H1 (cell line): ENCODE data around the gene MPPED1. TPM values are rescaled to one million over a fixed set of nuclear protein-coding genes. Genes with fewer than 3 reads are reported as not detected.

Source experiments
- CTCF ChIA-PET: fragments of 300-600 bp; sonication (Branson Sonifier 250); formaldehyde crosslinking; loops from one replicate; lab custom pipeline; 2021; ENCODE audit not compliant: partially characterized antibody; lab: Charles Lee
- POLR2A ChIA-PET: fragments of 300-600 bp; sonication (Branson Sonifier 250); formaldehyde crosslinking; loops from one replicate; lab custom pipeline; 2021; ENCODE audit warnings: inconsistent platforms; ENCODE audit not compliant: partially characterized antibody; lab: Charles Lee
- DNase-seq, 2 experiments: peaks; one replicate each; pipeline versions ENCODE4 v3.0.0 to v3.0.0-alpha.2; 2010 to 2022; ENCODE audit warnings: low spot score in 2 of 2, low read depth in 1 of 2, mixed read lengths in 1 of 2
- FAIRE-seq: peaks from 2 replicates; lab custom pipeline; 2011; peaks lifted over from hg19 to GRCh38; lab: Jason Lieb, UNC
- H2AFZ ChIP-seq: 2 replicates; pipeline ENCODE4 v1.8.1; 2012; ENCODE audit warnings: low read length, inconsistent platforms
- H2AK5ac ChIP-seq: 2 replicates; pipeline ENCODE4 v1.6.1; 2013; ENCODE audit warnings: low read depth, low read length
- H2BK120ac ChIP-seq: replicated peaks from 2 replicates; pipeline ENCODE3; 2013; ENCODE audit warnings: low read depth, low read length, inconsistent platforms
- H2BK12ac ChIP-seq: 2 replicates; pipeline ENCODE4 v1.6.1; 2013; ENCODE audit warnings: low read depth, low read length
- H2BK15ac ChIP-seq: 2 replicates; pipeline ENCODE4 v1.6.1; 2013; ENCODE audit warnings: low read length
- H2BK20ac ChIP-seq: 2 replicates; pipeline ENCODE4 v1.6.1; 2013; ENCODE audit warnings: low read length
- H2BK5ac ChIP-seq: 2 replicates; pipeline ENCODE4 v1.6.1; 2013; ENCODE audit warnings: low read depth, low read length
- H3K14ac ChIP-seq: 2 replicates; pipeline ENCODE4 v1.6.1; 2013; ENCODE audit warnings: inconsistent platforms; ENCODE audit not compliant: insufficient read length
- H3K18ac ChIP-seq: 2 replicates; pipeline ENCODE4 v1.6.1; 2013; ENCODE audit warnings: low read length; ENCODE audit errors: extremely low read depth
- H3K23ac ChIP-seq: 2 replicates; pipeline ENCODE4 v1.6.1; 2013; ENCODE audit warnings: inconsistent platforms; ENCODE audit not compliant: insufficient read length
- H3K23me2 ChIP-seq: 2 replicates; pipeline ENCODE4 v1.6.1; 2013; ENCODE audit warnings: low read depth, low read length
- H3K27ac ChIP-seq: 2 replicates; pipeline ENCODE4 v1.6.1; 2011; ENCODE audit warnings: low read depth, low read length, inconsistent platforms
- H3K27me3 ChIP-seq, 4 experiments: replicated peaks in 1 of 4; 1 replicate in 1 of 4; 2 replicates in 3 of 4; pipeline versions ENCODE4 v1.6.1 to v1.8.1; 2011 to 2013; ENCODE audit warnings: low read length in 3 of 4, mild to moderate bottlenecking in 3 of 4, inconsistent platforms in 2 of 4, mixed read lengths in 2 of 4, moderate library complexity in 1 of 4; ENCODE audit not compliant: control insufficient read depth in 3 of 4, insufficient read depth in 3 of 4; ENCODE audit errors: extremely low read depth in 1 of 4
- H3K36me3 ChIP-seq, 4 experiments: 2 replicates each; pipeline versions ENCODE4 v1.6.1 to v1.8.1; 2011 to 2013; ENCODE audit warnings: mild to moderate bottlenecking in 4 of 4, low read length in 3 of 4, moderate library complexity in 2 of 4, control low read depth in 1 of 4, inconsistent platforms in 1 of 4; ENCODE audit not compliant: insufficient read depth in 4 of 4, control insufficient read depth in 2 of 4
- H3K4ac ChIP-seq: replicated peaks from 2 replicates; pipeline ENCODE3; 2013; ENCODE audit warnings: low read length, low read depth, mixed read lengths, inconsistent platforms; ENCODE audit not compliant: insufficient read length
- H3K4me1 ChIP-seq, 4 experiments: replicated peaks in 1 of 4; 1 replicate in 1 of 4; 2 replicates in 3 of 4; pipeline versions ENCODE4 v1.6.1 to v1.8.1; 2011 to 2013; ENCODE audit warnings: low read length in 3 of 4, inconsistent platforms in 2 of 4, mixed read lengths in 1 of 4; ENCODE audit not compliant: insufficient read depth in 4 of 4, control insufficient read depth in 3 of 4
- H3K4me2 ChIP-seq, 2 experiments: 2 replicates each; pipeline versions ENCODE4 v1.6.1 to v1.8.1; 2011 to 2013; ENCODE audit warnings: low read depth in 2 of 2, low read length in 2 of 2, control low read depth in 1 of 2, inconsistent platforms in 1 of 2, mild to moderate bottlenecking in 1 of 2; ENCODE audit not compliant: insufficient read depth in 1 of 2
- H3K4me3 ChIP-seq, 4 experiments: fragments of 200-600, 300-600 bp in 1 of 4; sonication (generic), shearing (Covaris generic), sonication (Bioruptor Twin) in 1 of 4; 2 replicates each; pipeline versions ENCODE4 v1.5.1 to v1.8.1; 2011 to 2016; ENCODE audit warnings: low read length in 4 of 4, low read depth in 3 of 4, control low read depth in 2 of 4, inconsistent platforms in 2 of 4, mild to moderate bottlenecking in 2 of 4, mixed read lengths in 1 of 4, moderate library complexity in 1 of 4; ENCODE audit not compliant: insufficient read depth in 2 of 4; ENCODE audit errors: extremely low read depth in 1 of 4
- H3K56ac ChIP-seq: replicated peaks from 2 replicates; pipeline ENCODE3; 2013; ENCODE audit warnings: low read depth, mild to moderate bottlenecking, mixed read lengths, low read length, inconsistent platforms; ENCODE audit not compliant: insufficient read length
- H3K79me1 ChIP-seq: 2 replicates; pipeline ENCODE4 v1.6.1; 2013; ENCODE audit warnings: low read depth, low read length, control low read depth
- H3K79me2 ChIP-seq, 2 experiments: 2 replicates each; pipeline versions ENCODE4 v1.6.1 to v1.8.1; 2012 to 2013; ENCODE audit warnings: low read length in 2 of 2, mild to moderate bottlenecking in 2 of 2, inconsistent platforms in 1 of 2; ENCODE audit not compliant: insufficient read depth in 2 of 2, control insufficient read depth in 1 of 2
- H3K9ac ChIP-seq, 4 experiments: replicated peaks in 1 of 4; 1 replicate in 1 of 4; 2 replicates in 3 of 4; pipeline versions ENCODE4 v1.6.1 to v1.8.1; 2011 to 2013; ENCODE audit warnings: low read depth in 3 of 4, low read length in 3 of 4, control low read depth in 2 of 4, mild to moderate bottlenecking in 2 of 4, moderate library complexity in 2 of 4, inconsistent platforms in 1 of 4; ENCODE audit errors: extremely low read depth in 1 of 4
- H3K9me3 ChIP-seq, 2 experiments: 2 replicates each; pipeline versions ENCODE4 v1.6.1 to v1.8.1; 2012 to 2013; ENCODE audit warnings: mild to moderate bottlenecking in 2 of 2, moderate library complexity in 2 of 2, control low read depth in 1 of 2, inconsistent platforms in 1 of 2, low read depth in 1 of 2, low read length in 1 of 2, mixed read lengths in 1 of 2; ENCODE audit not compliant: insufficient read depth in 2 of 2
- H4K20me1 ChIP-seq, 2 experiments: replicated peaks in 1 of 2; 2 replicates each; pipeline versions ENCODE3 to v1.8.1; 2011 to 2013; ENCODE audit warnings: inconsistent platforms in 2 of 2, low read length in 2 of 2, mild to moderate bottlenecking in 1 of 2; ENCODE audit not compliant: insufficient read depth in 2 of 2, control insufficient read depth in 1 of 2
- H4K5ac ChIP-seq: 2 replicates; pipeline ENCODE4 v1.6.1; 2013; ENCODE audit warnings: low read length, low read depth, mixed read lengths, inconsistent platforms; ENCODE audit not compliant: insufficient read length
- H4K8ac ChIP-seq: 2 replicates; pipeline ENCODE4 v1.8.0; 2013; ENCODE audit warnings: mild to moderate bottlenecking, moderate library complexity, low read length, inconsistent platforms; ENCODE audit not compliant: insufficient read depth; ENCODE audit errors: extremely low read depth
- H4K91ac ChIP-seq: replicated peaks from 2 replicates; pipeline ENCODE3; 2013; ENCODE audit warnings: low read length, mixed read lengths, inconsistent platforms; ENCODE audit not compliant: insufficient read length
- BACH1 ChIP-seq: IDR thresholded peaks from 2 replicates; pipeline ENCODE4 v1.6.1; 2012; ENCODE audit warnings: low read length, improper control_type of control experiment
- BRCA1 ChIP-seq: IDR thresholded peaks from 2 replicates; pipeline ENCODE4 v1.6.1; 2012; ENCODE audit warnings: low read depth, low read length, improper control_type of control experiment
- CBX8 ChIP-seq: fragments of 300-800, 300-1000 bp; sonication (generic); IDR thresholded peaks from 2 replicates; pipeline ENCODE4 v1.7.1; 2016; ENCODE audit warnings: low read depth, low read length, borderline replicate concordance
- POLR2AphosphoS5 ChIP-seq: IDR thresholded peaks from 2 replicates; pipeline ENCODE4 v1.6.1; 2011; ENCODE audit warnings: low read depth, low read length
- RBBP5 ChIP-seq: IDR thresholded peaks from 2 replicates; pipeline ENCODE4 v1.7.1; 2012; ENCODE audit warnings: low read depth, mild to moderate bottlenecking, inconsistent platforms, low read length, moderate library complexity, borderline replicate concordance
- TEAD4 ChIP-seq: IDR thresholded peaks from 2 replicates; pipeline ENCODE4 v1.6.1; 2012; ENCODE audit warnings: low read depth, low read length, inconsistent platforms, mixed read lengths
- WGBS, 2 experiments: shearing (Covaris generic) in 1 of 2; methylation state at CpG; one replicate each; pipeline versions ENCODE4 v1.1.6 to v1.1.7; 2013 to 2015; ENCODE audit warnings: low lambda C conversion rate in 2 of 2, mixed read lengths in 2 of 2, inconsistent platforms in 1 of 2, low coverage in 1 of 2, missing lambda C conversion rate in 1 of 2; ENCODE audit not compliant: insufficient replicate concordance in 2 of 2, insufficient coverage in 1 of 2, insufficient read length in 1 of 2; ENCODE audit errors: extremely low coverage in 1 of 2, missing lambda C conversion rate in 1 of 2; 5-methylcytosine and 5-hydroxymethylcytosine counted together
- polyA plus RNA-seq, 7 experiments: library from polyadenylated mRNA; depleted of rRNA in 3 of 7; stranded (reverse) in 5 of 7; unstranded in 2 of 7; fragments of >200 nt in 5 of 7; fragments of 200-250 nt in 2 of 7; gene quantifications; 1 replicate in 5 of 7; 2 replicates in 1 of 7; 4 replicates in 1 of 7; pipeline versions ENCODE4 v1.2.1 to v1.2.3, GENCODE V29; 2011 to 2013; ENCODE audit warnings: missing spikeins in 2 of 7, mixed read lengths in 2 of 7
- total RNA-seq: library from RNA; stranded (reverse); fragmentation: NEBNext Ultra II Directional; extraction: Animal tissue kit (Norgen Biotek cat#: 25700); gene quantifications from 2 replicates; pipeline ENCODE4 v1.2.1, GENCODE V29; 2021

The MPPED1 gene
- total and polyA plus RNA-seq, 2 of the 8 experiments (the other 6 are each of a cell fraction or from before 2014, with no cell fraction given): 0.29 to 0.37 TPM

DNA sequence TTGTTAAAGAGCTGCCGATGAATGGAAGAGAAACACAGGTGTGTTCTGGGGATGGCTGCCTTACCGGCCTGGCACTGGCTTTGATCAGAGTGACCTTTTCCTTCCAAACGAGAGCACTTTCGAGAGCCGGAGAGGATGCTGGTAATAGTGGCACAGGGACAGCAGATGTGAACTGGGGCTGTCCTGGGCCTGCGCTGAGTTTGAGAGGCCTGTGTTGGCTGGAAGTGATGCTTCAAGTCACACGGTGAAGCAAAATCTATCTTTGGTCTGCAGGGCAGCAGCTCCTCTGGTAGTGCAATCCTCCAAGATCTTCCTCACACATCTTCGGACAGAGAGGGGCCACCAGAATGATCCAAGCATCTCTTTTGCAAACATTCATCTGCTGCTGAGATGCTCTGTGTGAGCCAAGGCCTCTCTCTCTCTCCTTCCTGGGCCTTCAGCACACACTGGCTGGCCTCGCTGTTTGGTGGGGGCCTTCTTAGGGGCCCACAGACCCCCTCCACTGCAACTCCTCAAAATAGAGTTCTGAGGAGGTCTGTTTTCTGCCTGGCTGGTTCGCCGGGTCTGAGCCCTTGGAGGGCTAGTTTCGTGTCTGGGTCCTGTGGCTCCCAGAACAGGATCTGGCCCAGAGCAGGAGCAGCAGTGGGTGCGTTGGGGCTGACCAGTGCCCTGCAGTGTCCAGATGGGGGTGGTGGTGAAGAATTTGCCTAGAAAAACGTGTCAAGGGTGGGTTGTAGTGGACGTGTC is 6.4 kb downstream of the MPPED1 start:
- H2BK120ac ChIP-seq: no peak overlapping the region
- H3K23ac ChIP-seq: no peak overlapping the region
- 88% methylated on average over 15 of the region's 15 CpGs; no CpG with 5 or more reads in 1 of the 2 experiments for WGBS, 2 experiments
- H2AFZ ChIP-seq: no peak overlapping the region
- FAIRE-seq: no peak
- H3K36me3 ChIP-seq: no peaks in the 10 kb centered on the region
- no peak overlapping the region for H3K14ac ChIP-seq
- no peaks in the 10 kb centered on the region; a peak in 1 of 7 replicates for H3K4me1 ChIP-seq
- H2BK12ac ChIP-seq: no peak overlapping the region
- CTCF ChIA-PET: interaction anchor here (0.9 to 1.7 kb wide), 6 partner anchors 11 to 187 kb away, joined by 3 to 7 read pairs (median 3); no protein-coding TSS in a partner anchor
- H3K18ac ChIP-seq: no peak overlapping the region
- peaks cover 0 to 2% of the 10 kb centered on the region in 2 experiments for H4K20me1 ChIP-seq
- H3K9me3 ChIP-seq: no peaks in the 10 kb centered on the region
- no peak overlapping the region for H2BK20ac ChIP-seq
- TF ChIP-seq BACH1 (no peak), TEAD4 (no peak), RBBP5 (no peak), BRCA1 (no peak), CBX8 (no peak), POLR2AphosphoS5 (no peak)
- POLR2A ChIA-PET: no interaction called here
- H3K23me2 ChIP-seq: no peaks in the 10 kb centered on the region
- H3K4ac ChIP-seq: no peak overlapping the region
- no peak overlapping the region for H4K5ac ChIP-seq
- no peak overlapping the region for H4K91ac ChIP-seq
- H2AK5ac ChIP-seq: no peak overlapping the region
- no peak overlapping the region for H3K27ac ChIP-seq
- H3K56ac ChIP-seq: no peak overlapping the region
- H3K27me3 ChIP-seq: peaks cover 0 to 9% (median 7%) of the 10 kb centered on the region in 4 experiments; a peak in 4 of 7 replicates
- no peak for DNase-seq
- H3K4me2 ChIP-seq: no peak overlapping the region
- H3K79me2 ChIP-seq: no peaks in the 10 kb centered on the region
- H4K8ac ChIP-seq: no peak overlapping the region
- no peak overlapping the region for H3K4me3 ChIP-seq
- H3K9ac ChIP-seq: no peak overlapping the region
- no peak overlapping the region for H2BK5ac ChIP-seq
- H2BK15ac ChIP-seq: no peak overlapping the region
- no peaks in the 10 kb centered on the region for H3K79me1 ChIP-seq
